ENCODE data around the gene PYGM.

The PYGM gene

GRCh38 chr11:64739871-64740270, 19.9 kb downstream of the PYGM start:
- DNase-seq (ENCODE audit: low read depth in 1 of 2, low spot score in 1 of 2), result no peak

- DNase-seq (ENCODE audit: low read depth in 1 of 2, low spot score in 1 of 2), result no peak
These were observed 23.1 kb downstream of the PYGM start for GRCh38 chr11:64736654-64737053.

GRCh38 chr11:64735725-64736259, 24.0 kb downstream of the PYGM start:
- DNase-seq (ENCODE audit: low read depth in 1 of 2, low spot score in 1 of 2), result no peak

DNA sequence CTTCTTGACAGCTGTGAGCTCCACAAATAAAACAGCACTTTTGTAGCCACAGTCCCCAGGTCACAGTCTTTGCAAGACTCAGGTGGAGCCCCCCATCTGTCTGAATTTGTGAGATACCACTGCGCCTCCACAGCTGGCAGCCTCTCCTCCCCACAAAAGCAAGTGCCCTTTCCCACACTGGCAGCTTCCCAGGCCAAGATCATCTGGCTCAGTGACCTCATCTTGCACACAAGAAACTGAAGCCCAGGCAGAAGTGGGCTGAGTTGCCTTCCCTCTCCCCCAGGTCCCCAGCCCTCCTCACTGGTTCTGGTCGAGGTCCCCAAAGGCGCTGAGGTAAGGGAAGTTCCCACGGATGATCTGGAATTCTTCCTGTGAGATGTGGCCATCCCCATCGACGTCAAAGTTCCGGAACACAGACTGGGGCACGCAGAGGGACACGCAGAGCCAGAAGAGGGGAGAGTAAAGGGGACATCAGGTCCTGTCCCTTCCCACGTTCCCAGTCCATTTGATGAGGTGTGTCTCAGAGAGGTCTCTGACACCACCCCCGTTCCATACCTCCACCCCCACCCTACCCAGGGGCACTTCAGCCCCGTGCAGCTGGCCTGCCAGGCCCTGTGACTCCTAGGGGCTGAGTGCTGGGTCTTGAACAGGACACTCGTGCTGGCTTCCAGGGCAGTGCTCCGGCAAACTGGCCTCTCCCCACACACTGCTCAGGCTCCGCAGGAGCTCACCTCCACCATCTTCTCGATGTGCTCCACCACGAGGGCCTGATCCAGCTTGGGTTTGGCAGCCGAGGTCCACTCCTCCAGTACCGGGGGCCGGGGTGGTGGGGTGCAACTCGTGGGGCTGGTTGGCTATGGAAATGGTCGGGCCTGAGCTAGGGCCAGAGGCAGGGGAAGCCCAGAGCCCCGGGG, 24.7 kb downstream of the PYGM start:
- DNase-seq (ENCODE audit: low read depth in 1 of 2, low spot score in 1 of 2), result no peak

- no peak for DNase-seq (ENCODE audit: low read depth in 1 of 2, low spot score in 1 of 2)
These were observed 28.2 kb downstream of the PYGM start for GRCh38 chr11:64731601-64732000.

DNA sequence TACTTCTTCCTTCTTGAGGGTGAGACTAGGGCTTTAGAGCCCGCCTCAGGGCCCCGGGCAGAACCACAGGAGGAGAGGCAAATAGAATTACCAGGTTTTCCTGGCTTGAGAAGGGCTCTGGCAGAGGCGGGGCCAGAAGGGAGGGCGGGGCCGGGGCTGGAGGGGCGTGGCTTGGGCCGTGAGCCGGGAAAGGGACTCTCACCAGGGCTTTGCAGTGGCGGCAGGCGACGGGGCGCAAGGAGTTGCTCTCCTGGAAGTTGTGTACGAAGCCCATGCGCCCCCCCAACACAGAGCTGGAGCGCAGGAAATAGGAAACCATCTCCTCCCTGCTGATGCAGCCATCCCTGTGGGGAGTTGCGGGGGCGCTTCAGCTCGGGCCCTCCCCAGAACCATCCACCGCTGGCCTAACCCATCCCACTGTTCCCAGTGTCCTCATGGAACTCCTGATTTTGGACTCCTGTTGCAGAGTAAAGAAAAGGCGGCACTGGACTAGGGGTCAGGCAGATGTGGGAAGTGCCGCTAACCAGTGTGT, 29.9 kb downstream of the PYGM start:
- no peak for DNase-seq (ENCODE audit: low read depth in 1 of 2, low spot score in 1 of 2)

GRCh38 chr11:64728757-64729365, 30.9 kb downstream of the PYGM start:
- DNase-seq (ENCODE audit: low read depth in 1 of 2, low spot score in 1 of 2), result no peak

DNA sequence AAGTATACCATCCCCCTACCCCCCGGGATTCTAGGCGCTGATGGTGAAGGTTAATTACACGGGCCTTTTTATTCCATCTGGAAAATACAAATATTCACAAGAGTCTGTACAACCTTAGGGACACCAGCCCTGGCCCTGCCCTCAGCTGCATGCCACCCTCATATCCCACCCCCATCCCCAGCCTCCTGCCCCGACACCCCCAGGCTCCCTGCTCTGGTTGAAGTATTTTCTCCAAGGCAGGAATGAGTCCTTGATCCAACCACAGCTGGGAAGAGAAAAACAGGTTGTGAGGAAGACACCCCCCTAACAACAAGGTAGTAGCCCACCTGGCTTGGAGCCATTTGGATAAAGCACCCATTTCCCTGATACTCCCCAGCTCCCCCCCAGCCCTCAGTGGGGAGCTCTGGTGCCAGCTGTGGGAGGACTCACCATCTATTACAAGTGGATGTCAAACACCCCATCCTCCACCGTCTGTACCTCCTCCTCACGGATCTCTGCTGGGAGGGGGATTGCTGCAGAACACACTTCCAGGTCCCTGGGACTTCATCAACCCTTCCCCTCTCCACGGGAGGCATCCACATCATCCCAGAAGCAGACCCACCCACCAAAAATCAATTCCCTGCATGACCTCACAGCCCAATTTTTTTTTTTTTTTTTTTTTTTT, 32.8 kb downstream of the PYGM start:
- DNase-seq (ENCODE audit: low read depth in 1 of 2, low spot score in 1 of 2), result no peak

GRCh38 chr11:64726211-64726641, 33.5 kb downstream of the PYGM start:
- DNase-seq (ENCODE audit: low read depth in 1 of 2, low spot score in 1 of 2), result no peak

GRCh38 chr11:64724863-64725532, 34.8 kb downstream of the PYGM start:
- DNase-seq (ENCODE audit: low read depth in 1 of 2, low spot score in 1 of 2), result no peak

DNA sequence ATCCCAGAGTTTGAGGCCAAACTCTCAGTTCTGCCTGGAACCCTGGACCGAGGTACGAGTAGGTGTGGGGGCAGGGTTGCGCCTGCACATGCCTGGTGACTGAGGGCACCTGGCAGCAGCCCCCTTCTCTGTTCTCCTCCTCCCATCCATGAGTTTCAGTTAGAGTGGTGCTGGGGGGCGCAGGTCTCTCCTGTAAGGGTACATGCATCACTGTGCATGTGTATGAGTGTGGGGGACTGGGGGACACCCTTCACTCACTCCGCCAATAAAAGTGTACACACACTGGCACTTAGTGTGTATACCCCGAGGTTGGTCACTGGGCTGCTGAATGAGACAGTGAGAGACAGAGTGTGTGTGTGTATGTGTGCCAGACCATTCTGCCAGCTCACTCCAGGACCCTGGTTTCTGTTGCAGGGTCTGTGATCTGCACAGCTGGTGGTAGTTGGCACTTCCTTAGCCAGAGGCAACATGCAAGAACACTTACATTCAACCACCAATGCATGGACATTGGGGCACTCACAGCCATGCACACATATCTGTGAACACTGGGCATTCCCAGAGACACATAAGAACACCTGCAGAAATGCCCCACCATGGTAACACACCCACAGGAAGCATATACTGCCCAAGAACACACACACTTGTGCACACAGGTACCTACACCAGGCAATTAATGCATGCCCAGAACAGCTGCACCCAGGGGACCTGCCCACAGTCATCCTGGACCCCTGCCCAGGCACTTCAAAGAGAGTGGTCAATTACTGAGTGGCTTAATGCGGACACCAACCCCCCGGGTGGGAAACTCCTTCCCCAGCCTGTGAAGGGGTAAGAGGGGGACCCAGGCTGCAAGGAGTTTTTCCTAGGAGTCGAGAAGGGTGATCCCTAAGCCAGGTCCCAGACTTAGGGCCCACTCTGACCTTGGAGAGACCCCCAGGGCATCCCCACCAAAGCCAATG, 35.6 kb downstream of the PYGM start:
- no peak for DNase-seq (ENCODE audit: low read depth in 1 of 2, low spot score in 1 of 2)

DNA sequence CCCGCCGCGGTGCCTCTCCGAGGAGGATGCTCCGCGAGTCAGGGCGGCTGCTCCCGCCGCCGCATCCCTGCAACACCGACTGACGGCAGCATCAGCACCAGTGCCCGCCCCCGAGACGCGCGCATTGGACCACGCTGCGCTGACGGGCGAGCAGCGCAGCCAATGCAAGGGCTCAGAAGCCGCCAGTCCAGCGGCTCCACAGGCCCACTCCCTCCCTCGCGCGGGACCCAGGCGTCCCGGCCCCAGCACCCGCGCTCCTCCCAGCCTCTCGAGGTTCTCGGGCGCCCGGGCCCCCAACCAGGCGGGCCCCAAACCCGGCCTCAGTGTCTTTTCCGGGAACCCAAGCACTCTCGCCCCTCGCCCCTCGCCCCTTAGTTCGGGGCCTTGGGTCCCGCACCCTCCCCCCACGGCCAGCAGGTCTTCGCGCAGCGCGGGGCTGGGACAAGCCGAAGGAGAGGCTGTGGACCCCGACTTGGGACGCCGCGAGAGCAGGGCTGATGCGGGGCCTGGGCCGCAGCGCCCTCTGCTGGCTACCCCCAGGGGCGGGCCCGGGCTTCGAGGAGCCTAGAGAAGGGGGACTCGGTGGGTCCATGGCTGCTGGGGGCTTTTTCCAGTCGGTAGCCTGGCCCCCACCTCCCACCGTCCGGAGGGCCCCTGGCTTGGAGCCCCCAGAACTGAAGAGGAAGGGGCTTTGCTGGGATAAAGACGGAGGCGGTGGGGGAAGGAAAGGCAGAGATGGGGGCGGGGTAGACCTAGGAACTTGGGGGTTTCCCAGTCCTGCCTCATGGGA, 36.5 kb downstream of the PYGM start, which contains the start of gene NRXN2:
TSS of gene NRXN2 (minus strand) at position 81 of the 790 bp plus-strand sequence. CDS start 9,498 bp downstream, outside the sequence.
- DNase-seq (ENCODE audit: low read depth in 1 of 2, low spot score in 1 of 2), result peak; percentile 70 to 79

GRCh38 chr11:64722141-64723065, 37.4 kb downstream of the PYGM start:
- DNase-seq (ENCODE audit: low read depth in 1 of 2, low spot score in 1 of 2), result no peak

DNA sequence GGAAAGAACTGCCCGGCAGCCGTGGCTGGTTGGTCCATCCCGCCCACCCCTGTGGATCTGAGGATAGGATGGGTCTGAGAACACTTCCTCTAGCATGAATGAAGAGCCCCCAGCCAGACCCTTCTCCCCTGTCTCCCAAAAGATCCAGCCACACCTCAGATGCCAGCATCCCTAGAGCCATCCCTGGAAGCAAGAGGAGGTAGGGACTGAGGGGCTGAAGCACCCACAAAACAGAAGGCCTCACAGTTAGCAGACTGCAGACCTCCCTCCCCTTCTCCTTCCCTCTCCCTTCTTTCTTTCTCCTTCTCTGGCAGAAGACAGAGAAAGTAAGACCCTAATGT, 38.4 kb downstream of the PYGM start:
- no peak for DNase-seq (ENCODE audit: low read depth in 1 of 2, low spot score in 1 of 2)

DNA sequence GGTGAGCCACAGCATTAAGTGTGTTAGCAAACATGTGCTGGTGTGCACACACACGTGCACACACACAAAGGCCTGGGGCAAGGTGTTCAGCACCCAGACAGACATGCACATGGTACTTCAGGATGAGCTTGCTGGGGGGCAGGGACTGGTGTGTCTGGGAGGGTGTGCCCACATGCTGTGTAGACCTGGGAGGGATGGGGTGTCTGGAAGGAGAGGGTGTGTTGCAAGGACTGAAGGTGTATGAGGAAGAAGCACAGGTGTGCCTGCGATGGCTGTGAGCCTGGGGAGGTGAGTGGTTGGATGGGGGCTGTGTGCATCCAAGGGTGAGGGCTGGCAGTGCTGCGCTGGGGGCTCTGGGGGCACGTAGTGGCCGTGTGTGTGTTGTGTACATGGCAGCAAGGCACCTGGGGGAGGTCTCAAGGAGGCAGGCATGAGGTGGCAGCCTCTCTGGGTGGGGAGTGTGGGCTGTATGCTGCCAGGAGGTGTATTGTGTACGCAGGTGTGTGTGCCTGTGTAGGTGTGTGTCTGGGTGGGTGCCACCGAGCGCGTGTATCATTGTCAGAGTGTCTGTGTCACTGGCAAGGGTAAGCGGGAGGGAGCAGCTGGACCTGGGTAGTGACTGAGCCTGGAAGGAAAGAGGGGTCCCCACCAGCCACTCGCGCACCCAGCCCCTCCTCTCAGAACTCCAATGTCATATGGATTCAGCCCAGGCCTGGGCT, 39.0 kb downstream of the PYGM start:
- no peak for DNase-seq (ENCODE audit: low read depth in 1 of 2, low spot score in 1 of 2)

DNA sequence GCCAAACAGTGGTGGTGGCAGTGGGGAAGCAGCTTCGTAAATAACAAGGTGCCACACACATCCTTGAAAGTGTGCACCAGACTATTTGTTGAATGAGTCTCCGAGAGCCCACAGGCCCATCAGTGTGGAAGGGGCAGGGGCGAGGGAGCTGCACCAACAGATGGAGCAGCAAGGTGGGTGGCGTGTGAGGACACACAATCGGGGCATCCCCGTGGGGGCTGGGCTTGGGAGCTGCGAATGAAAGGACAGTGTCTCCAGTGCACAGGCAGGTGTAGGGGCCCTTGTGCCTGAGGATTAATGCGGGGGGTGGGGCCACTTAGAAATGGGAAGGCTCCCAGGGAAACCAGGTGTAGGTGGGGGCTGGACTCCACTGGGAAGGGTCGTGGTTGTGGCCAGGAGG, 39.6 kb downstream of the PYGM start:
- DNase-seq (ENCODE audit: low read depth in 1 of 2, low spot score in 1 of 2), result no peak

GRCh38 chr11:64719406-64719805, 40.4 kb downstream of the PYGM start:
- DNase-seq (ENCODE audit: low read depth in 1 of 2, low spot score in 1 of 2), result no peak
